Measurements from ENCODE around the gene SDK1.

- TF ChIP-seq CTCF (IDR thresholded peaks at IDR 0.05) (no peak), POLR2A (IDR thresholded peaks at IDR 0.05) (no peak)
Observed at GRCh38 chr7:4078580-4078979, 777.5 kb downstream of the SDK1 start.
